ENCODE measurements around the gene GAMT.
"Not testable (repeated sequence)": the region's sequence is repeated elsewhere in the genome, so short reads cannot be mapped to it uniquely, and the experiment has no call there.

Gene GAMT

GRCh38 chr19:1433119-1434039, 32.0 kb upstream of the GAMT start:
- no peak for DNase-seq

- no peak for DNase-seq
These were observed 31.2 kb upstream of the GAMT start for GRCh38 chr19:1432507-1432887.

- DNase-seq = no peak
These were observed 30.6 kb upstream of the GAMT start for GRCh38 chr19:1431759-1432506.

- no peak for DNase-seq
These were observed 28.9 kb upstream of the GAMT start for GRCh38 chr19:1430246-1430645.

- no peak for DNase-seq
These were observed 28.4 kb upstream of the GAMT start for GRCh38 chr19:1429750-1430149.

GRCh38 chr19:1428738-1429391, 27.5 kb upstream of the GAMT start:
- no peak for DNase-seq

- no peak for DNase-seq
These were observed 26.0 kb upstream of the GAMT start for GRCh38 chr19:1427221-1427920.

GRCh38 chr19:1426736-1427135, 25.4 kb upstream of the GAMT start:
- no peak for DNase-seq

GRCh38 chr19:1425902-1426301, 24.6 kb upstream of the GAMT start:
- no peak for DNase-seq

GRCh38 chr19:1425102-1425837, 23.9 kb upstream of the GAMT start:
- DNase-seq = no peak

- DNase-seq = no peak
These were observed 23.0 kb upstream of the GAMT start for GRCh38 chr19:1424192-1424955.

GRCh38 chr19:1423436-1424191, 22.3 kb upstream of the GAMT start:
- no peak for DNase-seq

- no peak for DNase-seq
These were observed 21.6 kb upstream of the GAMT start for GRCh38 chr19:1422943-1423342.

- no peak for DNase-seq
These were observed 21.0 kb upstream of the GAMT start for GRCh38 chr19:1422360-1422759.

GRCh38 chr19:1421958-1422305, 20.6 kb upstream of the GAMT start:
- no peak for DNase-seq

- no peak for DNase-seq
These were observed 20.0 kb upstream of the GAMT start for GRCh38 chr19:1421218-1421957.

- no peak for DNase-seq
These were observed 19.2 kb upstream of the GAMT start for GRCh38 chr19:1420590-1420989.

- DNase-seq = not testable (repeated sequence)
These were observed 18.7 kb upstream of the GAMT start for GRCh38 chr19:1420085-1420484.

GRCh38 chr19:1418951-1419738, 17.8 kb upstream of the GAMT start:
- no peak for DNase-seq

GRCh38 chr19:1418496-1418775, 17.1 kb upstream of the GAMT start:
- DNase-seq = no peak

Measured in NCI-H345 (cell line).